GM19239 (cell line): ENCODE measurements around the gene POLR3GL.
A peak's percentile ranks its signal among the peaks of the same experiment; 100 is the strongest.

Source experiments
- DNase-seq: peaks from one replicate; pipeline ENCODE4 v3.0.0; 2011; ENCODE audit warnings: low spot score; ENCODE audit not compliant: insufficient read length
- FAIRE-seq: peaks from 2 replicates; lab custom pipeline; 2011; peaks lifted over from hg19 to GRCh38; lab: Jason Lieb, UNC

The POLR3GL gene

GRCh38 chr1:145965119-145965744 is 742 bp downstream of the POLR3GL start:
- no peak for DNase-seq
- no peak for FAIRE-seq

GRCh38 chr1:145967288-145967687 is 2.8 kb downstream of the POLR3GL start:
- no peak for FAIRE-seq
- no peak for DNase-seq

GRCh38 chr1:145972580-145972979 is 8.1 kb downstream of the POLR3GL start:
- FAIRE-seq (no peak), DNase-seq (no peak)

GRCh38 chr1:145974721-145975120 is 10.2 kb downstream of the POLR3GL start:
- no peak for FAIRE-seq
- DNase-seq = no peak

- FAIRE-seq (no peak), DNase-seq (no peak)
Measured at GRCh38 chr1:145975216-145975615, 10.7 kb downstream of the POLR3GL start.

- no peak for DNase-seq
- FAIRE-seq = no peak
Measured at GRCh38 chr1:145977016-145977415, 12.5 kb downstream of the POLR3GL start.

GRCh38 chr1:145977486-145978470 is 13.3 kb downstream of the POLR3GL start:
- DNase-seq (peak; percentile 69), FAIRE-seq (peak; percentile 65)

- DNase-seq (no peak), FAIRE-seq (no peak)
Measured at GRCh38 chr1:145978471-145978853, 14.0 kb downstream of the POLR3GL start.

GRCh38 chr1:145978854-145979745 is 14.6 kb downstream of the POLR3GL start:
- FAIRE-seq = peak; percentile 97

GRCh38 chr1:145979746-145980456 is 15.4 kb downstream of the POLR3GL start:
- FAIRE-seq (peak; percentile 44), DNase-seq (no peak)

More at GRCh38 chr1:145978854-145979745, 14.6 kb downstream of the POLR3GL start:
- peak; percentile 78 for DNase-seq

- FAIRE-seq (no peak), DNase-seq (no peak)
Measured at GRCh38 chr1:145980457-145980994, 16.0 kb downstream of the POLR3GL start.

- no peak for DNase-seq
- FAIRE-seq = no peak
Measured at GRCh38 chr1:145982010-145982723, 17.7 kb downstream of the POLR3GL start.

- FAIRE-seq = no peak
- DNase-seq = no peak
Measured at GRCh38 chr1:145983206-145983675, 18.8 kb downstream of the POLR3GL start.

- DNase-seq = no peak
- FAIRE-seq = no peak
Measured at GRCh38 chr1:145983960-145984830, 19.7 kb downstream of the POLR3GL start.

GRCh38 chr1:145985129-145985501 is 20.6 kb downstream of the POLR3GL start:
- DNase-seq (no peak), FAIRE-seq (no peak)

GRCh38 chr1:145985502-145986439 is 21.3 kb downstream of the POLR3GL start:
- no peak for FAIRE-seq
- no peak for DNase-seq

- no peak for FAIRE-seq
- no peak for DNase-seq
Measured at GRCh38 chr1:145986551-145986950, 22.1 kb downstream of the POLR3GL start.
